ENCODE results near the gene ERCC1. TPM values are rescaled to one million over a fixed set of nuclear protein-coding genes. Genes with fewer than 3 reads are reported as not detected.
"Not testable (repeated sequence)": the region's sequence is repeated elsewhere in the genome, so short reads cannot be mapped to it uniquely, and the experiment has no call there.

ERCC1 gene
- total and polyA plus RNA-seq, 2 donors: 50.3 to 64.0 TPM

GRCh38 chr19:45431008-45431407 lies 7.3 kb upstream of the ERCC1 start:
- not testable (repeated sequence) for H3K4me3 ChIP-seq (ENCODE audit: low read depth, low read length); H3K4me1 ChIP-seq (ENCODE audit: insufficient read depth); H3K27ac ChIP-seq (ENCODE audit: low read depth); DNase-seq (ENCODE audit: extremely low spot score); H3K36me3 ChIP-seq (ENCODE audit: insufficient read depth)
- 51% methylated on average over 9 of the region's 9 CpGs for WGBS

- H3K27ac ChIP-seq (ENCODE audit: low read depth); H3K4me1 ChIP-seq (ENCODE audit: insufficient read depth); H3K4me3 ChIP-seq (ENCODE audit: low read depth, low read length); DNase-seq (ENCODE audit: extremely low spot score); H3K36me3 ChIP-seq (ENCODE audit: insufficient read depth): not testable (repeated sequence)
- 69% methylated on average over 11 of the region's 11 CpGs for WGBS
These were observed 6.2 kb upstream of the ERCC1 start for GRCh38 chr19:45429896-45430295.

GRCh38 chr19:45428384-45429231 lies 4.9 kb upstream of the ERCC1 start:
- Histone ChIP-seq H3K4me3 (ENCODE audit: low read depth, low read length) (peak overlapping the region; percentile 43), H3K4me1 (ENCODE audit: insufficient read depth) (no peaks in the 10 kb centered on the region), H3K27ac (ENCODE audit: low read depth) (no peak overlapping the region), H3K36me3 (ENCODE audit: insufficient read depth) (no peaks in the 10 kb centered on the region)
- WGBS: 2% methylated on average over 73 of the region's 73 CpGs
- no peak for DNase-seq (ENCODE audit: extremely low spot score)

GRCh38 chr19:45424191-45425058 lies 708 bp upstream of the ERCC1 start:
- Histone ChIP-seq H3K4me3 (ENCODE audit: low read depth, low read length) (peak overlapping the region; percentile 62), H3K4me1 (ENCODE audit: insufficient read depth) (peaks cover 3% of the 10 kb centered on the region), H3K27ac (ENCODE audit: low read depth) (peak overlapping the region; percentile 97), H3K36me3 (ENCODE audit: insufficient read depth) (no peaks in the 10 kb centered on the region)
- WGBS: 15% methylated on average over 24 of the region's 24 CpGs
- DNase-seq (ENCODE audit: extremely low spot score): no peak

- H3K4me1 ChIP-seq (ENCODE audit: insufficient read depth): peaks cover 3% of the 10 kb centered on the region
- WGBS: 11% methylated on average over 20 of the region's 20 CpGs
- H3K27ac ChIP-seq (ENCODE audit: low read depth): peak overlapping the region; percentile 97
- H3K4me3 ChIP-seq (ENCODE audit: low read depth, low read length): peak overlapping the region; percentile 62
- no peaks in the 10 kb centered on the region for H3K36me3 ChIP-seq (ENCODE audit: insufficient read depth)
- DNase-seq (ENCODE audit: extremely low spot score): no peak
These were observed 606 bp downstream of the ERCC1 start for GRCh38 chr19:45423033-45423588.

- H3K4me3 ChIP-seq (ENCODE audit: low read depth, low read length): no peak overlapping the region
- no peaks in the 10 kb centered on the region for H3K36me3 ChIP-seq (ENCODE audit: insufficient read depth)
- no peak overlapping the region for H3K27ac ChIP-seq (ENCODE audit: low read depth)
- H3K4me1 ChIP-seq (ENCODE audit: insufficient read depth): peaks cover 3% of the 10 kb centered on the region
- WGBS: 83% methylated on average over 6 of the region's 6 CpGs
- no peak for DNase-seq (ENCODE audit: extremely low spot score)
These were observed 1.7 kb downstream of the ERCC1 start for GRCh38 chr19:45421947-45422498.

- WGBS: 90% methylated on average over 6 of the region's 6 CpGs
- Histone ChIP-seq H3K4me3 (ENCODE audit: low read depth, low read length) (no peak overlapping the region), H3K4me1 (ENCODE audit: insufficient read depth) (peaks cover 3% of the 10 kb centered on the region), H3K36me3 (ENCODE audit: insufficient read depth) (peaks cover 1% of the 10 kb centered on the region), H3K27ac (ENCODE audit: low read depth) (no peak overlapping the region)
- DNase-seq (ENCODE audit: extremely low spot score): no peak
These were observed 2.8 kb downstream of the ERCC1 start for GRCh38 chr19:45420871-45421270.

GRCh38 chr19:45420356-45420755 lies 3.4 kb downstream of the ERCC1 start:
- WGBS: 83% methylated on average over 10 of the region's 10 CpGs
- no peak for DNase-seq (ENCODE audit: extremely low spot score)
- H3K4me1 ChIP-seq (ENCODE audit: insufficient read depth): peaks cover 3% of the 10 kb centered on the region
- peaks cover 1% of the 10 kb centered on the region for H3K36me3 ChIP-seq (ENCODE audit: insufficient read depth)
- no peak overlapping the region for H3K27ac ChIP-seq (ENCODE audit: low read depth)
- H3K4me3 ChIP-seq (ENCODE audit: low read depth, low read length): no peak overlapping the region

GRCh38 chr19:45419895-45420294 lies 3.8 kb downstream of the ERCC1 start:
- WGBS: 52% methylated on average over 3 of the region's 3 CpGs
- H3K36me3 ChIP-seq (ENCODE audit: insufficient read depth): peaks cover 1% of the 10 kb centered on the region

GRCh38 chr19:45419396-45419795 lies 4.3 kb downstream of the ERCC1 start:
- peaks cover 3% of the 10 kb centered on the region for H3K4me1 ChIP-seq (ENCODE audit: insufficient read depth)
- WGBS: 63% methylated on average over 4 of the region's 4 CpGs
- H3K4me3 ChIP-seq (ENCODE audit: low read depth, low read length): no peak overlapping the region
- peaks cover 5% of the 10 kb centered on the region for H3K36me3 ChIP-seq (ENCODE audit: insufficient read depth)
- no peak overlapping the region for H3K27ac ChIP-seq (ENCODE audit: low read depth)
- DNase-seq (ENCODE audit: extremely low spot score): no peak

More at GRCh38 chr19:45419895-45420294, 3.8 kb downstream of the ERCC1 start:
- H3K4me3 ChIP-seq (ENCODE audit: low read depth, low read length): no peak overlapping the region
- DNase-seq (ENCODE audit: extremely low spot score): no peak
- no peak overlapping the region for H3K27ac ChIP-seq (ENCODE audit: low read depth)
- peaks cover 3% of the 10 kb centered on the region for H3K4me1 ChIP-seq (ENCODE audit: insufficient read depth)

GRCh38 chr19:45418802-45419201 lies 4.9 kb downstream of the ERCC1 start:
- H3K4me3 ChIP-seq (ENCODE audit: low read depth, low read length): no peak overlapping the region
- peaks cover 3% of the 10 kb centered on the region for H3K4me1 ChIP-seq (ENCODE audit: insufficient read depth)
- H3K36me3 ChIP-seq (ENCODE audit: insufficient read depth): peaks cover 6% of the 10 kb centered on the region
- no peak for DNase-seq (ENCODE audit: extremely low spot score)
- no peak overlapping the region for H3K27ac ChIP-seq (ENCODE audit: low read depth)
- WGBS: 81% methylated on average over 9 of the region's 9 CpGs

- H3K27ac ChIP-seq (ENCODE audit: low read depth): no peak overlapping the region
- H3K4me3 ChIP-seq (ENCODE audit: low read depth, low read length): no peak overlapping the region
- DNase-seq (ENCODE audit: extremely low spot score): no peak
- WGBS: 70% methylated on average over 4 of the region's 4 CpGs
- H3K4me1 ChIP-seq (ENCODE audit: insufficient read depth): no peaks in the 10 kb centered on the region
- peaks cover 6% of the 10 kb centered on the region for H3K36me3 ChIP-seq (ENCODE audit: insufficient read depth)
These were observed 6.6 kb downstream of the ERCC1 start for GRCh38 chr19:45417151-45417550.

GRCh38 chr19:45414468-45414867 lies 9.2 kb downstream of the ERCC1 start:
- Histone ChIP-seq H3K4me3 (ENCODE audit: low read depth, low read length) (no peak overlapping the region), H3K27ac (ENCODE audit: low read depth) (no peak overlapping the region), H3K36me3 (ENCODE audit: insufficient read depth) (peaks cover 6% of the 10 kb centered on the region), H3K4me1 (ENCODE audit: insufficient read depth) (no peaks in the 10 kb centered on the region)
- 94% methylated on average over 8 of the region's 8 CpGs for WGBS
- no peak for DNase-seq (ENCODE audit: extremely low spot score)
